Calu3 (cell line): ENCODE data around the gene PRUNE2. TPM values are rescaled to one million over a fixed set of nuclear protein-coding genes. Genes with fewer than 3 reads are reported as not detected.

Experiments used
- BruUV-seq: library from RNA; stranded (reverse); fragments of 400-500 nt; replicated peaks from 2 replicates; lab custom pipeline; 2021; lab: Mats Ljungman, UMichigan
- CTCF ChIA-PET: fragments of 300-600 bp; sonication (Branson Sonifier 250); formaldehyde crosslinking; loops from one replicate; lab custom pipeline; 2022; ENCODE audit warnings: antibody characterized with exemption; lab: Charles Lee
- DNase-seq: peaks from one replicate; pipeline ENCODE4 v3.0.0; 2022
- H3K27ac Mint-ChIP-seq: one replicate; pipeline ENCODE4 v1.8.0; 2022; ENCODE audit warnings: mixed read lengths; ENCODE audit not compliant: unreplicated experiment
- H3K27me3 Mint-ChIP-seq: one replicate; pipeline ENCODE4 v1.8.0; 2022; ENCODE audit warnings: mixed read lengths; ENCODE audit not compliant: unreplicated experiment
- H3K36me3 Mint-ChIP-seq: one replicate; pipeline ENCODE4 v1.8.0; 2022; ENCODE audit warnings: mild to moderate bottlenecking, moderate library complexity, mixed read lengths; ENCODE audit not compliant: insufficient read depth, unreplicated experiment
- H3K4me1 Mint-ChIP-seq: one replicate; pipeline ENCODE4 v1.8.0; 2022; ENCODE audit warnings: mild to moderate bottlenecking, low read depth, mixed read lengths; ENCODE audit not compliant: unreplicated experiment
- H3K4me3 Mint-ChIP-seq: one replicate; pipeline ENCODE4 v1.8.0; 2022; ENCODE audit warnings: mild to moderate bottlenecking, low read depth, moderate library complexity, mixed read lengths; ENCODE audit not compliant: unreplicated experiment
- H3K9me3 Mint-ChIP-seq: one replicate; pipeline ENCODE4 v1.8.0; 2022; ENCODE audit warnings: low read depth, mixed read lengths; ENCODE audit not compliant: unreplicated experiment
- intact Hi-C: fragments of 100-400 bp; cut with micrococcal nuclease; formaldehyde crosslinking; loops from one replicate; pipeline ENCODE4 v1.10.0; 2022; ENCODE audit not compliant: unreplicated experiment
- total RNA-seq: library from RNA; stranded (reverse); gene quantifications from 2 replicates; pipeline ENCODE4 v1.2.3, GENCODE V29; 2022
- TF ChIP-seq, protein P1 (sequence below): fragments of 200-600 bp; IDR thresholded peaks from one replicate; pipeline ENCODE4 v1.8.0; 2022; ENCODE audit warnings: antibody characterized with exemption; ENCODE audit not compliant: unreplicated experiment

Gene PRUNE2
- total RNA-seq, 1 experiment from 2014 or later = 0.07 TPM

- TF ChIP-seq, protein P1, sequence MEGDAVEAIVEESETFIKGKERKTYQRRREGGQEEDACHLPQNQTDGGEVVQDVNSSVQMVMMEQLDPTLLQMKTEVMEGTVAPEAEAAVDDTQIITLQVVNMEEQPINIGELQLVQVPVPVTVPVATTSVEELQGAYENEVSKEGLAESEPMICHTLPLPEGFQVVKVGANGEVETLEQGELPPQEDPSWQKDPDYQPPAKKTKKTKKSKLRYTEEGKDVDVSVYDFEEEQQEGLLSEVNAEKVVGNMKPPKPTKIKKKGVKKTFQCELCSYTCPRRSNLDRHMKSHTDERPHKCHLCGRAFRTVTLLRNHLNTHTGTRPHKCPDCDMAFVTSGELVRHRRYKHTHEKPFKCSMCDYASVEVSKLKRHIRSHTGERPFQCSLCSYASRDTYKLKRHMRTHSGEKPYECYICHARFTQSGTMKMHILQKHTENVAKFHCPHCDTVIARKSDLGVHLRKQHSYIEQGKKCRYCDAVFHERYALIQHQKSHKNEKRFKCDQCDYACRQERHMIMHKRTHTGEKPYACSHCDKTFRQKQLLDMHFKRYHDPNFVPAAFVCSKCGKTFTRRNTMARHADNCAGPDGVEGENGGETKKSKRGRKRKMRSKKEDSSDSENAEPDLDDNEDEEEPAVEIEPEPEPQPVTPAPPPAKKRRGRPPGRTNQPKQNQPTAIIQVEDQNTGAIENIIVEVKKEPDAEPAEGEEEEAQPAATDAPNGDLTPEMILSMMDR = no peak
- H3K36me3 Mint-ChIP-seq = no peaks in the 10 kb centered on the region
- peaks cover 2% of the 10 kb centered on the region for H3K9me3 Mint-ChIP-seq
- peaks cover 27% of the 10 kb centered on the region for H3K27me3 Mint-ChIP-seq
- no peaks in the 10 kb centered on the region for H3K4me1 Mint-ChIP-seq
- no peak overlapping the region for H3K4me3 Mint-ChIP-seq
- no peak for DNase-seq
- CTCF ChIA-PET = interaction anchor here (0.5 kb wide), 1 partner anchor 163 kb away, joined by 5 read pairs; no protein-coding TSS in a partner anchor
- BruUV-seq = no TSS peak
- intact Hi-C loops = no loop called here
- H3K27ac Mint-ChIP-seq = no peak overlapping the region
These were observed 27.0 kb downstream of the PRUNE2 start for GRCh38 chr9:76878933-76879332.

- peaks cover 2% of the 10 kb centered on the region for H3K9me3 Mint-ChIP-seq
- H3K36me3 Mint-ChIP-seq = no peaks in the 10 kb centered on the region
- BruUV-seq = no TSS peak
- no peak overlapping the region for H3K27ac Mint-ChIP-seq
- peaks cover 27% of the 10 kb centered on the region for H3K27me3 Mint-ChIP-seq
- no peak overlapping the region for H3K4me3 Mint-ChIP-seq
- TF ChIP-seq, protein P1 = no peak
- no peaks in the 10 kb centered on the region for H3K4me1 Mint-ChIP-seq
- DNase-seq = no peak
- intact Hi-C loops = no loop called here
- CTCF ChIA-PET = no interaction called here
These were observed 28.0 kb downstream of the PRUNE2 start for GRCh38 chr9:76877961-76878360.

GRCh38 chr9:76876098-76876497 is 29.8 kb downstream of the PRUNE2 start:
- DNase-seq = no peak
- Mint-ChIP-seq H3K27me3 (peaks cover 27% of the 10 kb centered on the region), H3K36me3 (no peaks in the 10 kb centered on the region), H3K27ac (no peak overlapping the region), H3K9me3 (no peaks in the 10 kb centered on the region), H3K4me1 (no peaks in the 10 kb centered on the region), H3K4me3 (no peak overlapping the region)
- TF ChIP-seq, protein P1 = no peak
- no TSS peak for BruUV-seq
- intact Hi-C loops = no loop called here
- CTCF ChIA-PET = no interaction called here

DNA sequence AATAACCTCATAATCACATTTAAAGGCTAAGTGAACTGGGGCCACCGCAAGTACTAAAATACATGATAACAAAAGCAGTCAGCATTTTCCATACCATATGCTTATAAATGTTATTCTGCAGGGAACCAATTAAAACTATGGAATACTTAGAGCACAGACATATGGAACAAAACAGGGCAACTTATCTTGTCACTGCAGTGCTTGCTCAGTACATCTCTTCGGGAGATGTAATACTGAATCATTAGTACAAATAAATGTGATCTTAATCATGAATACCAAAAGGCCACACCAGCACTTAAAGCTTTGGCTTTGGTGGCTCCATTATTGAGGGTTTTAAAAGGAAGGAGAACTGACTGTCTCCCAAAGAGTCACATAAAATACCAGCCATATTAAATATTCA is 32.1 kb downstream of the PRUNE2 start:
- no peak overlapping the region for H3K27ac Mint-ChIP-seq
- peaks cover 29% of the 10 kb centered on the region for H3K27me3 Mint-ChIP-seq
- H3K4me1 Mint-ChIP-seq = no peaks in the 10 kb centered on the region
- intact Hi-C loops = no loop called here
- no peak for DNase-seq
- no peak overlapping the region for H3K4me3 Mint-ChIP-seq
- TF ChIP-seq, protein P1 = no peak
- H3K9me3 Mint-ChIP-seq = no peaks in the 10 kb centered on the region
- no TSS peak for BruUV-seq
- H3K36me3 Mint-ChIP-seq = no peaks in the 10 kb centered on the region
- CTCF ChIA-PET = no interaction called here
